Liver (tissue), 9 donors: ENCODE results near the gene GPBP1. TPM values are rescaled to one million over a fixed set of nuclear protein-coding genes. Genes with fewer than 3 reads are reported as not detected.

ENCODE experiments used
- DNase-seq: peaks from one replicate; pipeline ENCODE4 v3.0.0-alpha.2; 2017; ENCODE audit warnings: low spot score
- H3K27ac ChIP-seq, 2 donors: one replicate each; pipeline ENCODE4 v1.7.0; 2013; ENCODE audit warnings: inconsistent platforms in 2 of 2, low read length in 2 of 2, control low read depth in 1 of 2, low read depth in 1 of 2, mild to moderate bottlenecking in 1 of 2
- H3K27me3 ChIP-seq, 4 donors: one replicate each; pipeline versions ENCODE4 v1.6.1 to v1.7.0; 2013; ENCODE audit warnings: low read length in 3 of 4, inconsistent platforms in 1 of 4, mild to moderate bottlenecking in 1 of 4, moderate library complexity in 1 of 4; ENCODE audit not compliant: control insufficient read depth in 4 of 4, insufficient read depth in 4 of 4
- H3K36me3 ChIP-seq, 4 donors: one replicate each; pipeline versions ENCODE4 v1.6.1 to v1.7.0; 2013; ENCODE audit warnings: low read length in 3 of 4, mild to moderate bottlenecking in 3 of 4, low read depth in 1 of 4, moderate library complexity in 1 of 4; ENCODE audit not compliant: control insufficient read depth in 4 of 4, insufficient read depth in 3 of 4
- H3K4me1 ChIP-seq, 4 donors: one replicate each; pipeline versions ENCODE4 v1.6.1 to v1.7.0; 2013; ENCODE audit warnings: low read length in 3 of 4, mild to moderate bottlenecking in 3 of 4, moderate library complexity in 1 of 4; ENCODE audit not compliant: control insufficient read depth in 4 of 4, insufficient read depth in 4 of 4
- H3K4me3 ChIP-seq, 3 donors: one replicate each; pipeline versions ENCODE4 v1.6.1 to v1.7.0; 2013; ENCODE audit warnings: low read length in 3 of 3, control low read depth in 1 of 3, low read depth in 1 of 3, mild to moderate bottlenecking in 1 of 3
- H3K9ac ChIP-seq, 2 donors: one replicate each; pipeline ENCODE4 v1.7.0; 2013; ENCODE audit warnings: low read length in 2 of 2, mild to moderate bottlenecking in 2 of 2, moderate library complexity in 2 of 2, control low read depth in 1 of 2, low read depth in 1 of 2
- H3K9me3 ChIP-seq, 4 donors: one replicate each; pipeline versions ENCODE4 v1.6.1 to v1.7.0; 2013; ENCODE audit warnings: low read length in 3 of 4; ENCODE audit not compliant: control insufficient read depth in 4 of 4
- ATF3 ChIP-seq: IDR thresholded peaks from 2 replicates; pipeline ENCODE4 v1.6.1; 2016; ENCODE audit warnings: antibody characterized with exemption
- CTCF ChIP-seq: fragments of 150-350 bp; IDR thresholded peaks from 2 replicates; pipeline ENCODE4 v1.5.1; 2017; ENCODE audit warnings: improper control_type of control experiment, low read depth, low read length; ENCODE audit not compliant: missing input control
- EGR1 ChIP-seq, 2 donors: IDR thresholded peaks; 2 replicates each; pipeline ENCODE4 v1.6.1; 2016 to 2018; ENCODE audit warnings: antibody characterized with exemption in 2 of 2, low read depth in 2 of 2
- FOXA1 ChIP-seq: IDR thresholded peaks from 2 replicates; pipeline ENCODE4 v1.6.1; 2016; ENCODE audit warnings: antibody characterized with exemption
- FOXA2 ChIP-seq: IDR thresholded peaks from 2 replicates; pipeline ENCODE4 v1.6.1; 2016; ENCODE audit warnings: antibody characterized with exemption
- GABPA ChIP-seq, 2 donors: IDR thresholded peaks in 1 of 2; conservative IDR thresholded peaks in 1 of 2; 2 replicates each; pipeline ENCODE4 v1.6.1; 2016; ENCODE audit warnings: antibody characterized with exemption in 2 of 2, mild to moderate bottlenecking in 1 of 2, moderate library complexity in 1 of 2
- HNF4A ChIP-seq, 2 donors: conservative IDR thresholded peaks; 2 replicates each; pipeline ENCODE4 v1.6.1; 2016; ENCODE audit warnings: antibody characterized with exemption in 2 of 2, mild to moderate bottlenecking in 2 of 2
- HNF4G ChIP-seq: IDR thresholded peaks from 2 replicates; pipeline ENCODE4 v1.6.1; 2016; ENCODE audit warnings: antibody characterized with exemption
- JUND ChIP-seq, 2 donors: IDR thresholded peaks; 2 replicates each; pipeline ENCODE4 v1.6.1; 2016; ENCODE audit warnings: antibody characterized with exemption in 2 of 2
- NR2F2 ChIP-seq: IDR thresholded peaks from 2 replicates; pipeline ENCODE4 v1.6.1; 2016; ENCODE audit warnings: antibody characterized with exemption
- RAD21 ChIP-seq, 2 donors: IDR thresholded peaks; 2 replicates each; pipeline ENCODE4 v1.6.1; 2016; ENCODE audit warnings: antibody characterized with exemption in 2 of 2, mild to moderate bottlenecking in 2 of 2
- REST ChIP-seq: IDR thresholded peaks from 2 replicates; pipeline ENCODE4 v1.6.1; 2016; ENCODE audit warnings: antibody characterized with exemption, mild to moderate bottlenecking
- RXRA ChIP-seq, 2 donors: IDR thresholded peaks; 2 replicates each; pipeline ENCODE4 v1.6.1; 2017 to 2018; ENCODE audit warnings: antibody characterized with exemption in 2 of 2, mild to moderate bottlenecking in 1 of 2
- SP1 ChIP-seq: IDR thresholded peaks from 2 replicates; pipeline ENCODE4 v1.6.1; 2018; ENCODE audit warnings: antibody characterized with exemption, mild to moderate bottlenecking
- TAF1 ChIP-seq: conservative IDR thresholded peaks from 2 replicates; pipeline ENCODE4 v1.6.1; 2016; ENCODE audit warnings: antibody characterized with exemption, mild to moderate bottlenecking
- YY1 ChIP-seq: IDR thresholded peaks from 2 replicates; pipeline ENCODE4 v1.6.1; 2016; ENCODE audit warnings: antibody characterized with exemption, mild to moderate bottlenecking
- ZBTB33 ChIP-seq: IDR thresholded peaks from 2 replicates; pipeline ENCODE4 v1.6.1; 2016; ENCODE audit warnings: antibody characterized with exemption
- WGBS: extraction: QIAGEN DNeasy Blood & Tissue Kit; methylation state at CpG from one replicate; pipeline ENCODE4 v1.1.7; 2013; 5-methylcytosine and 5-hydroxymethylcytosine counted together
- polyA plus RNA-seq, 2 donors: library from polyadenylated mRNA; stranded (reverse) in 1 of 2; unstranded in 1 of 2; fragments of 200-250 nt in 1 of 2; fragments of >200 nt in 1 of 2; fragmentation: Nextera tagmentation in 1 of 2; extraction: Ambion mirVana in 1 of 2; gene quantifications; one replicate each; pipeline versions ENCODE4 v1.2.1 to v1.2.3, GENCODE V29; 2013 to 2015
- total RNA-seq, 2 donors: library from RNA; depleted of rRNA; stranded (reverse); fragments of >200 nt; gene quantifications; one replicate each; pipeline ENCODE4 v1.2.3, GENCODE V29; 2014
- TF ChIP-seq, protein P1 (sequence below): IDR thresholded peaks from 2 replicates; pipeline ENCODE4 v1.6.1; 2016; ENCODE audit warnings: antibody characterized with exemption
- donor health status: healthy.
- donor health status: healthy.
- donor health status: healthy.
- donor health status: healthy.
- donor health status: healthy.

GPBP1 gene
- total and polyA plus RNA-seq, 4 donors: 13.6 to 30.8 (median 24.6) TPM

DNA sequence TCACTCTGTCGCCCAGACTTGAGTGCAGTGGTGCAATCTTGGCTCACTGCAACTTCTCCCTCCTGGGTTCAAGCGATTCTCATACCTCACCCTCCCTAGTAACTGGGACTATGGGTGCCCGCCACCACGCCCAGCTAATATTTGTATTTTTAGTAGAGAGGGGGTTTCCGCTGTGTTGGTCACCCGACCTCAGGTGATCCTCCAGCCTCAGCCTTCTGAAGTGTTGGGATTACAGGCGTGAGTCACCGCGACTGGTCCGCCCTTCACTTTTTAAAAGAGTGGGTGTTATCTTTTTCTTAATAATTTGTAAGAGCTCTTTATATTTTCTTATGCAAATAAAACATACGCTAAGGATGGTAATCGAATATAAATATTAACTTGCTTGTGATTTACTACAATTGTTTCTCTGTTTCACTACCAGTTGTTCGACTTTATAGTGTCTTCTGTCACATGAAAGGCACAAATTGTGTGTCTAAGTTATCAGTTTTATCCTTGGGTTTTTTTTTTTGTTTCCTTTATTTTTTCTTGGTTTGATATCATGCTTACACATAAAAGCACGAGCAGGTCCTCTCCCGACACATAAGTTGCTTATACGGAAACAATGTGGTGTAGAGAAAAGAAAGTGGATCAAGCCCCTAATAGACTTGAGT is 1.9 kb upstream of the GPBP1 start:
- Histone ChIP-seq H3K4me3 (peak overlapping the region in 1 of 3 donors; percentile 70), H3K9me3 (no peaks in the 10 kb centered on the region), H3K9ac (peak overlapping the region in 1 of 2 donors; percentile 94), H3K4me1 (peaks cover 1 to 15% (median 8%) of the 10 kb centered on the region in 4 donors), H3K36me3 (no peaks in the 10 kb centered on the region), H3K27ac (peak overlapping the region in 1 of 2 donors; percentile 100), H3K27me3 (no peaks in the 10 kb centered on the region)
- WGBS: 77% methylated on average over 16 of the region's 16 CpGs
- no peak for DNase-seq
- no peak for TF ChIP-seq SP1
- no peak for TF ChIP-seq JUND (IDR thresholded peaks at IDR 0.05)
- no peak for TF ChIP-seq REST
- TF ChIP-seq ATF3: no peak
- TF ChIP-seq NR2F2: no peak
- no peak for TF ChIP-seq FOXA2
- no peak for TF ChIP-seq YY1
- TF ChIP-seq HNF4A (conservative IDR thresholded peaks at IDR 0.05): no peak
- TF ChIP-seq CTCF: no peak
- TF ChIP-seq, protein P1, sequence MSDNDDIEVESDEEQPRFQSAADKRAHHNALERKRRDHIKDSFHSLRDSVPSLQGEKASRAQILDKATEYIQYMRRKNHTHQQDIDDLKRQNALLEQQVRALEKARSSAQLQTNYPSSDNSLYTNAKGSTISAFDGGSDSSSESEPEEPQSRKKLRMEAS: no peak
- no peak for TF ChIP-seq TAF1
- TF ChIP-seq HNF4G: no peak
- no peak for TF ChIP-seq FOXA1
- no peak for TF ChIP-seq RXRA (IDR thresholded peaks at IDR 0.05)
- no peak for TF ChIP-seq EGR1 (IDR thresholded peaks at IDR 0.05; ENCODE audit: low read depth in 2 of 2)
- no peak for TF ChIP-seq GABPA (IDR thresholded peaks at IDR 0.05 in 1 of 2, conservative IDR thresholded peaks at IDR 0.05 in 1 of 2)
- TF ChIP-seq RAD21 (IDR thresholded peaks at IDR 0.05): no peak
- no peak for TF ChIP-seq ZBTB33
